Panc1 (cell line): ENCODE results near the gene PDCL2.

Source experiments
- CTCF ChIP-seq: fragments of 450-650 bp; IDR thresholded peaks from 2 replicates; pipeline ENCODE4 v1.5.1; 2017; ENCODE audit warnings: mild to moderate bottlenecking
- POLR2AphosphoS5 ChIP-seq: IDR thresholded peaks from 2 replicates; pipeline ENCODE4 v1.6.1; 2012; ENCODE audit warnings: mild to moderate bottlenecking, low read depth, low read length, moderate library complexity
- REST ChIP-seq, 2 experiments: IDR thresholded peaks; 2 replicates each; pipeline ENCODE4 v1.6.1; 2011 to 2012; ENCODE audit warnings: low read depth in 2 of 2, control low read depth in 1 of 2, low read length in 1 of 2, mild to moderate bottlenecking in 1 of 2, moderate library complexity in 1 of 2; ENCODE audit not compliant: insufficient read depth in 1 of 2
- SIN3A ChIP-seq: IDR thresholded peaks from 2 replicates; pipeline ENCODE4 v1.6.1; 2012; ENCODE audit warnings: low read depth, mild to moderate bottlenecking, low read length, moderate library complexity, borderline replicate concordance; ENCODE audit not compliant: insufficient read depth
- TCF7L2 ChIP-seq: IDR thresholded peaks from 2 replicates; pipeline ENCODE4 v1.6.1; 2011; ENCODE audit warnings: mild to moderate bottlenecking, low read depth, low read length, inconsistent platforms

GRCh38 chr4:55512077-55512476, 80.0 kb downstream of the PDCL2 start:
- TF ChIP-seq CTCF (no peak), POLR2AphosphoS5 (no peak), REST (IDR thresholded peaks at IDR 0.05; ENCODE audit: insufficient read depth in 1 of 2, low read depth in 2 of 2, low read length in 1 of 2) (no peak), SIN3A (no peak), TCF7L2 (no peak)
